K562 (cell line): ENCODE results near the gene SLC2A13. TPM values are rescaled to one million over a fixed set of nuclear protein-coding genes. Genes with fewer than 3 reads are reported as not detected.

Experiments used
- ATAC-seq: fragments of 200-7000 bp; cut with Tn5 transposase; 3 replicates; pipeline ENCODE4 v1.9.1; 2020; ENCODE audit warnings: moderate library complexity
- BruUV-seq: library from RNA; stranded (reverse); fragments of 400-500 nt; replicated peaks from 2 replicates; lab custom pipeline; 2021; lab: Mats Ljungman, UMichigan
- CTCF ChIA-PET: fragments of 300-600 bp; formaldehyde crosslinking; extraction: SDS; loops from one replicate; lab custom pipeline; 2021; ENCODE audit warnings: low intra/inter-chr PET ratio; lab: Yijun Ruan, JAX
- POLR2A ChIA-PET: fragments of 300-600, 350-650 bp; sonication (Branson Sonifier 250); formaldehyde crosslinking; extraction: SDS; loops from one replicate; lab custom pipeline; 2021; ENCODE audit warnings: antibody characterized with exemption, inconsistent platforms; lab: Yijun Ruan, JAX
- DNase-seq, 4 experiments: peaks; one replicate each; pipeline versions ENCODE4 v3.0.0 to v3.0.0-alpha.2; 2011 to 2018; ENCODE audit warnings: low spot score in 3 of 4, mixed read lengths in 3 of 4; ENCODE audit errors: extremely low read depth in 1 of 4
- FAIRE-seq: peaks from 2 replicates; lab custom pipeline; 2011; peaks lifted over from hg19 to GRCh38; lab: Jason Lieb, UNC
- H2AFZ ChIP-seq: 2 replicates; pipeline ENCODE4 v1.6.0; 2011; ENCODE audit warnings: low read depth, low read length, control low read depth, inconsistent platforms
- H3K27ac ChIP-seq: fragments of 200-600 bp; 3 replicates; pipeline ENCODE4 v1.8.0; 2011; ENCODE audit warnings: low read depth, mild to moderate bottlenecking, control low read depth, inconsistent platforms, low read length, moderate library complexity, mixed read lengths; ENCODE audit errors: extremely low read depth
- H3K27me3 ChIP-seq, 2 experiments: fragments of 300-600 bp in 1 of 2; 2 replicates in 1 of 2; 3 replicates in 1 of 2; pipeline versions ENCODE4 v1.6.0 to v1.8.0; 2011; ENCODE audit warnings: inconsistent platforms in 2 of 2, low read length in 2 of 2, mild to moderate bottlenecking in 1 of 2, mixed read lengths in 1 of 2, moderate library complexity in 1 of 2; ENCODE audit not compliant: control insufficient read depth in 2 of 2, insufficient read depth in 2 of 2
- H3K36me3 ChIP-seq: fragments of 300-600 bp; 3 replicates; pipeline ENCODE4 v1.8.0; 2011; ENCODE audit warnings: mild to moderate bottlenecking, low read length, inconsistent platforms; ENCODE audit not compliant: control insufficient read depth, insufficient read depth
- H3K4me1 ChIP-seq, 2 experiments: fragments of 200-600 bp in 1 of 2; replicated peaks in 1 of 2; 2 replicates in 1 of 2; 3 replicates in 1 of 2; pipeline versions ENCODE4 v1.5.1 to v1.8.0; 2011; ENCODE audit warnings: inconsistent platforms in 2 of 2, low read length in 2 of 2, mild to moderate bottlenecking in 1 of 2, mixed read lengths in 1 of 2, moderate library complexity in 1 of 2; ENCODE audit not compliant: control insufficient read depth in 2 of 2, insufficient read depth in 2 of 2
- H3K4me2 ChIP-seq: 2 replicates; pipeline ENCODE4 v1.6.1; 2011; ENCODE audit warnings: low read length, control low read depth, inconsistent platforms, mixed read lengths; ENCODE audit not compliant: insufficient read depth
- H3K4me3 ChIP-seq: fragments of 200-600 bp; sonication (generic), shearing (Covaris generic); 2 replicates; pipeline ENCODE4 v1.5.1; 2016; ENCODE audit warnings: control low read depth, inconsistent platforms
- H3K79me2 ChIP-seq: fragments of 200-600 bp; 3 replicates; pipeline ENCODE4 v1.8.0; 2011; ENCODE audit warnings: low read length, inconsistent platforms; ENCODE audit not compliant: control insufficient read depth, insufficient read depth
- H3K9ac ChIP-seq, 2 experiments: 2 replicates each; pipeline versions ENCODE4 v1.6.0 to v1.6.1; 2011; ENCODE audit warnings: low read depth in 2 of 2, low read length in 2 of 2, control low read depth in 1 of 2, inconsistent platforms in 1 of 2, mild to moderate bottlenecking in 1 of 2, mixed read lengths in 1 of 2; ENCODE audit not compliant: insufficient read depth in 1 of 2
- H3K9me1 ChIP-seq: one replicate; pipeline ENCODE4 v1.6.0; 2011; ENCODE audit warnings: inconsistent platforms, mild to moderate bottlenecking, low read length, moderate library complexity; ENCODE audit not compliant: control insufficient read depth, insufficient read depth
- H3K9me3 ChIP-seq: replicated peaks from 2 replicates; pipeline ENCODE4 v1.5.1; 2011; ENCODE audit warnings: low read depth, low read length, inconsistent platforms; ENCODE audit not compliant: control insufficient read depth, insufficient read depth
- H4K20me1 ChIP-seq: replicated peaks from 2 replicates; pipeline ENCODE4 v1.6.1; 2011; ENCODE audit warnings: low read length, inconsistent platforms, mixed read lengths; ENCODE audit not compliant: control insufficient read depth, insufficient read depth
- BHLHE40 ChIP-seq: IDR thresholded peaks from 2 replicates; pipeline ENCODE4 v1.6.1; 2011; ENCODE audit warnings: low read length, improper control_type of control experiment
- BMI1 ChIP-seq: fragments of 150-350 bp; IDR thresholded peaks from 2 replicates; pipeline ENCODE4 v1.6.1; 2014; ENCODE audit warnings: low read length
- CHD1 ChIP-seq: fragments of 200-600 bp; sonication (generic); IDR thresholded peaks from one replicate; pipeline ENCODE4 v1.6.1; 2012; ENCODE audit warnings: mild to moderate bottlenecking, moderate library complexity, low read length, inconsistent platforms
- FOXA1 ChIP-seq: fragments of 450-650 bp; IDR thresholded peaks from 2 replicates; pipeline ENCODE4 v1.6.1; 2016; ENCODE audit warnings: mild to moderate bottlenecking, borderline replicate concordance
- MBD2 ChIP-seq: sonication (generic); IDR thresholded peaks from 2 replicates; pipeline ENCODE4 v1.6.1; 2016; ENCODE audit warnings: low read depth, borderline replicate concordance
- RUNX1 ChIP-seq: sonication (generic); IDR thresholded peaks from 2 replicates; pipeline ENCODE4 v1.6.1; 2016; ENCODE audit warnings: antibody characterized with exemption, low read depth
- SMAD3 ChIP-seq: fragments of 450-650 bp; formaldehyde crosslinking; conservative IDR thresholded peaks from 2 replicates; pipeline ENCODE4 v1.4.0; 2020; ENCODE audit warnings: mild to moderate bottlenecking
- SMARCC2 ChIP-seq: fragments of 450-650 bp; IDR thresholded peaks from 2 replicates; pipeline ENCODE4 v1.6.1; 2017; ENCODE audit warnings: antibody characterized with exemption, moderate library complexity, mild to moderate bottlenecking, low read depth
- SMC3 ChIP-seq: conservative IDR thresholded peaks from 2 replicates; pipeline ENCODE4 v1.6.1; 2011; ENCODE audit warnings: low read depth, low read length, improper control_type of control experiment; ENCODE audit not compliant: insufficient read depth
- TFAM ChIP-seq: fragments of 250-450 bp; sonication (Bioruptor Pico); conservative IDR thresholded peaks from 2 replicates; pipeline ENCODE4 v1.5.0; 2021; ENCODE audit warnings: mild to moderate bottlenecking, moderate library complexity
- THAP12 ChIP-seq: fragments of 250-450 bp; sonication (Bioruptor Pico); IDR thresholded peaks from 2 replicates; pipeline ENCODE4 v1.9.0; 2021; ENCODE audit warnings: mild to moderate bottlenecking, inconsistent platforms
- TRIM25 ChIP-seq: fragments of 450-650 bp; IDR thresholded peaks from 2 replicates; pipeline ENCODE4 v1.7.0; 2016; ENCODE audit warnings: borderline replicate concordance
- ZNF77 ChIP-seq: fragments of 250-450 bp; sonication (Bioruptor Pico); IDR thresholded peaks from 2 replicates; pipeline ENCODE4 v1.5.0; 2020
- WGBS: fragments of 100-300 bp; shearing (Covaris generic); methylation state at CpG from one replicate; pipeline ENCODE4 v1.1.6; 2016; ENCODE audit warnings: low coverage, mixed read lengths; ENCODE audit not compliant: insufficient coverage; ENCODE audit errors: missing lambda C conversion rate; 5-methylcytosine and 5-hydroxymethylcytosine counted together
- in situ Hi-C: fragments of 300-500 bp; cut with MboI; formaldehyde crosslinking; loops from 4 replicates; pipeline ENCODE4 v1.15.0; 2018; ENCODE audit warnings: inconsistent platforms, mixed read lengths
- intact Hi-C: fragments of 100-400 bp; cut with micrococcal nuclease; formaldehyde crosslinking; loops from 2 replicates; pipeline ENCODE4 v1.14.2; 2022
- polyA plus RNA-seq, 8 experiments: library from polyadenylated mRNA; depleted of rRNA in 4 of 8; stranded (reverse) in 5 of 8; unstranded in 3 of 8; fragments of >200 nt; fragmentation: Nextera tagmentation in 2 of 8; fragmentation: Illumina TruSeq in 1 of 8; extraction: Ambion mirVana in 2 of 8; extraction: Trizol in 1 of 8; gene quantifications; 2 replicates each; pipeline versions ENCODE4 v1.2.1 to v1.2.3, GENCODE V29; 2011 to 2014; ENCODE audit warnings: inconsistent platforms in 1 of 8, missing spikeins in 1 of 8
- total RNA-seq, 7 experiments: library from RNA; depleted of rRNA in 6 of 7; stranded (reverse); fragments of >200 nt in 6 of 7; fragmentation: Illumina TruSeq in 2 of 7; extraction: Trizol in 2 of 7; gene quantifications; 2 replicates each; pipeline versions ENCODE4 v1.2.1 to v1.2.3, GENCODE V29; 2011 to 2021; ENCODE audit warnings: low replicate concordance in 1 of 7

Gene SLC2A13
- total and polyA plus RNA-seq, 9 of the 15 experiments (the other 6 are each of a cell fraction or from before 2014, with no cell fraction given), result 1.7 to 12.4 (median 9.0) TPM

- no peak for TF ChIP-seq TRIM25
Observed at GRCh38 chr12:40086471-40086870, 19.4 kb downstream of the SLC2A13 start (continued).

- no peak for DNase-seq
- Histone ChIP-seq H3K4me1 (no peaks in the 10 kb centered on the region), H3K9me3 (no peaks in the 10 kb centered on the region), H3K79me2 (no peaks in the 10 kb centered on the region), H3K9ac (no peak overlapping the region), H3K4me3 (no peak overlapping the region), H3K27me3 (no peaks in the 10 kb centered on the region), H4K20me1 (no peaks in the 10 kb centered on the region), H3K36me3 (no peaks in the 10 kb centered on the region), H3K4me2 (no peak overlapping the region), H2AFZ (no peak overlapping the region), H3K27ac (no peak overlapping the region), H3K9me1 (no peaks in the 10 kb centered on the region)
- 24% methylated on average over 2 of the region's 2 CpGs for WGBS
- in situ Hi-C loops (no loop called here), intact Hi-C loops (no loop called here)
- ChIA-PET POLR2A (no interaction called here), CTCF (interaction anchor here (0.6 kb wide), 1 partner anchor 484 kb away, joined by 3 read pairs; no protein-coding TSS in a partner anchor)
- ATAC-seq, result no peak
- no TSS peak for BruUV-seq
- no peak for TF ChIP-seq MBD2
- TF ChIP-seq CHD1, result no peak
- no peak for TF ChIP-seq THAP12 (CRISPR knock-in tag)
- no peak for TF ChIP-seq ZNF77
- no peak for TF ChIP-seq SMC3
- TF ChIP-seq SMARCC2, result no peak
- no peak for TF ChIP-seq RUNX1
- TF ChIP-seq BHLHE40, result no peak
- no peak for TF ChIP-seq TFAM (CRISPR knock-in tag)
- TF ChIP-seq SMAD3, result no peak
- TF ChIP-seq BMI1, result no peak
- TF ChIP-seq FOXA1, result no peak
- FAIRE-seq, result no peak
Observed at GRCh38 chr12:40078266-40078665, 27.6 kb downstream of the SLC2A13 start.
